ENCODE measurements around the gene LNPEP.

DNA sequence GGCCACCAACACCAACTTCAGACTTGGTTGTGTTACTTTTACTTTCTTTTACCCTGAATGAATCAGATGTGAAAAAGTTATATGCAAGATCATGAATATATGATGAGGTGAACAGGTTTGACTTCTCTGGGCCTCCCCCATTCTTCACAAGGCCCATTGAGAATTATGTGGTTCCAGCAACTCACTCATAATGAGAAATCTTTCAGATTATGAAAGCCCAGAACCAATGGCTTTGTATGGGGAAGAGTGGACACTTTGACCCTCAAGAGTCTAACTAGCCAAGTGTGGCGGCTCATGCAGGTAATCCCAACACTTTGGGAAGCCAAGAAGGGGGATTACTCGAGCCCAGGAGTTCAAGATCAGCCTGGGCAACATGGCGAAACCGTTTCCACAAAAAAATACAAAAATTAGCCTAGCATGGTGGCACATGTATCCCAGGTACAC, 16.1 kb upstream of the LNPEP start:
- TF ChIP-seq, protein P1, sequence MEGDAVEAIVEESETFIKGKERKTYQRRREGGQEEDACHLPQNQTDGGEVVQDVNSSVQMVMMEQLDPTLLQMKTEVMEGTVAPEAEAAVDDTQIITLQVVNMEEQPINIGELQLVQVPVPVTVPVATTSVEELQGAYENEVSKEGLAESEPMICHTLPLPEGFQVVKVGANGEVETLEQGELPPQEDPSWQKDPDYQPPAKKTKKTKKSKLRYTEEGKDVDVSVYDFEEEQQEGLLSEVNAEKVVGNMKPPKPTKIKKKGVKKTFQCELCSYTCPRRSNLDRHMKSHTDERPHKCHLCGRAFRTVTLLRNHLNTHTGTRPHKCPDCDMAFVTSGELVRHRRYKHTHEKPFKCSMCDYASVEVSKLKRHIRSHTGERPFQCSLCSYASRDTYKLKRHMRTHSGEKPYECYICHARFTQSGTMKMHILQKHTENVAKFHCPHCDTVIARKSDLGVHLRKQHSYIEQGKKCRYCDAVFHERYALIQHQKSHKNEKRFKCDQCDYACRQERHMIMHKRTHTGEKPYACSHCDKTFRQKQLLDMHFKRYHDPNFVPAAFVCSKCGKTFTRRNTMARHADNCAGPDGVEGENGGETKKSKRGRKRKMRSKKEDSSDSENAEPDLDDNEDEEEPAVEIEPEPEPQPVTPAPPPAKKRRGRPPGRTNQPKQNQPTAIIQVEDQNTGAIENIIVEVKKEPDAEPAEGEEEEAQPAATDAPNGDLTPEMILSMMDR (IDR thresholded peaks at IDR 0.05), result no peak
- no peak for TF ChIP-seq EZH2phosphoT487 (IDR thresholded peaks at IDR 0.05)

Measured in neural progenitor cell (in vitro differentiated cells).